Uterus (tissue), 4 donors: ENCODE results near the gene KCNT2. TPM values are rescaled to one million over a fixed set of nuclear protein-coding genes. Genes with fewer than 3 reads are reported as not detected.

Source experiments
- DNase-seq, 2 donors: peaks; one replicate each; pipeline ENCODE4 v3.0.0-alpha.2; 2019 to 2020
- H3K27ac ChIP-seq, 2 donors: fragments of 200-600 bp; sonication (generic); 1 replicate in 1 of 2; 2 replicates in 1 of 2; pipeline ENCODE4 v1.5.1; 2016 to 2018
- H3K27me3 ChIP-seq, 2 donors: fragments of 200-600 bp; sonication (generic); one replicate each; pipeline ENCODE4 v1.5.1; 2018 to 2019; ENCODE audit warnings: control low read depth in 1 of 2
- H3K36me3 ChIP-seq, 2 donors: fragments of 200-600 bp; sonication (generic); one replicate each; pipeline ENCODE4 v1.5.1; 2019; ENCODE audit warnings: control low read depth in 1 of 2
- H3K4me1 ChIP-seq, 2 donors: fragments of 200-600 bp; sonication (generic); one replicate each; pipeline ENCODE4 v1.5.1; 2018 to 2019; ENCODE audit warnings: control low read depth in 1 of 2
- H3K4me3 ChIP-seq, 2 donors: fragments of 200-600 bp; sonication (generic); 1 replicate in 1 of 2; 2 replicates in 1 of 2; pipeline ENCODE4 v1.5.1; 2018 to 2019; ENCODE audit warnings: mild to moderate bottlenecking in 1 of 2
- H3K9me3 ChIP-seq, 2 donors: fragments of 200-600 bp; sonication (generic); one replicate each; pipeline ENCODE4 v1.5.1; 2019; ENCODE audit warnings: control low read depth in 1 of 2
- CTCF ChIP-seq, 4 experiments: fragments of 200-600 bp in 2 of 4; fragments of 450-650 bp in 2 of 4; sonication (generic) in 2 of 4; IDR thresholded peaks; one replicate each; pipeline ENCODE4 v1.5.1; 2016 to 2019; ENCODE audit warnings: antibody characterized with exemption in 4 of 4, mild to moderate bottlenecking in 2 of 4, moderate library complexity in 1 of 4
- POLR2A ChIP-seq, 2 donors: fragments of 450-650 bp; IDR thresholded peaks; one replicate each; pipeline ENCODE4 v1.6.1; 2016; ENCODE audit warnings: antibody characterized with exemption in 2 of 2, mild to moderate bottlenecking in 1 of 2, moderate library complexity in 1 of 2
- intact Hi-C: fragments of 100-400 bp; cut with DNase I; formaldehyde crosslinking; loops from one replicate; pipeline ENCODE4 v1.15.1; 2023; ENCODE audit warnings: low total_unique reads
- total RNA-seq, 4 donors: library from RNA; depleted of rRNA in 3 of 4; stranded (reverse); fragments of >200 nt in 3 of 4; gene quantifications; one replicate each; pipeline versions ENCODE4 v1.1.0 to v1.2.4, GENCODE V29; 2014 to 2023
- donor health status: DM: yes; HTN: yes; CAD: no.

The KCNT2 gene
- total RNA-seq, 4 donors from 2014 or later: 2.3 to 20.5 (median 3.8) TPM

GRCh38 chr1:196305216-196305615 lies 303.0 kb downstream of the KCNT2 start:
- H3K36me3 ChIP-seq: no peaks in the 10 kb centered on the region
- no peak for TF ChIP-seq CTCF (IDR thresholded peaks at IDR 0.05)
- no peaks in the 10 kb centered on the region for H3K9me3 ChIP-seq
- intact Hi-C loops: no loop called here
- no peaks in the 10 kb centered on the region for H3K27me3 ChIP-seq
- no peaks in the 10 kb centered on the region for H3K4me1 ChIP-seq
- H3K27ac ChIP-seq: no peak overlapping the region
- DNase-seq: no peak
- no peak overlapping the region for H3K4me3 ChIP-seq

- Histone ChIP-seq H3K27me3 (no peaks in the 10 kb centered on the region), H3K27ac (no peak overlapping the region), H3K9me3 (no peaks in the 10 kb centered on the region), H3K36me3 (no peaks in the 10 kb centered on the region), H3K4me3 (no peak overlapping the region), H3K4me1 (no peaks in the 10 kb centered on the region)
- no peak for DNase-seq
- intact Hi-C loops: no loop called here
- TF ChIP-seq CTCF (IDR thresholded peaks at IDR 0.05): no peak
Measured at GRCh38 chr1:196302981-196303380, 305.3 kb downstream of the KCNT2 start.

- Histone ChIP-seq H3K4me3 (no peak overlapping the region), H3K9me3 (no peaks in the 10 kb centered on the region), H3K27me3 (no peaks in the 10 kb centered on the region), H3K4me1 (no peaks in the 10 kb centered on the region), H3K27ac (no peak overlapping the region), H3K36me3 (no peaks in the 10 kb centered on the region)
- DNase-seq: no peak
- intact Hi-C loops: no loop called here
- TF ChIP-seq POLR2A (IDR thresholded peaks at IDR 0.05) (no peak), CTCF (IDR thresholded peaks at IDR 0.05) (no peak)
Measured at GRCh38 chr1:196302420-196302819, 305.8 kb downstream of the KCNT2 start.

GRCh38 chr1:196295766-196296165 lies 312.5 kb downstream of the KCNT2 start:
- Histone ChIP-seq H3K4me3 (no peak overlapping the region), H3K4me1 (no peaks in the 10 kb centered on the region), H3K9me3 (no peaks in the 10 kb centered on the region), H3K27ac (no peak overlapping the region), H3K27me3 (no peaks in the 10 kb centered on the region), H3K36me3 (no peaks in the 10 kb centered on the region)
- intact Hi-C loops: no loop called here
- no peak for DNase-seq
- TF ChIP-seq POLR2A (IDR thresholded peaks at IDR 0.05): no peak
- TF ChIP-seq CTCF (IDR thresholded peaks at IDR 0.05): no peak

GRCh38 chr1:196278816-196279215 lies 329.4 kb downstream of the KCNT2 start:
- no peak for DNase-seq
- Histone ChIP-seq H3K4me3 (no peak overlapping the region), H3K27ac (no peak overlapping the region), H3K27me3 (no peaks in the 10 kb centered on the region), H3K36me3 (no peaks in the 10 kb centered on the region), H3K4me1 (no peaks in the 10 kb centered on the region), H3K9me3 (no peaks in the 10 kb centered on the region)
- TF ChIP-seq POLR2A (IDR thresholded peaks at IDR 0.05): no peak
- TF ChIP-seq CTCF (IDR thresholded peaks at IDR 0.05): no peak
- intact Hi-C loops: no loop called here
